ENCODE measurements around the gene ADAMTS2.

- TF ChIP-seq CTCF (IDR thresholded peaks at IDR 0.05), result no peak
- TF ChIP-seq POLR2A (IDR thresholded peaks at IDR 0.05), result no peak
These were observed 105.8 kb downstream of the ADAMTS2 start for GRCh38 chr5:179239256-179240135.

Data from lower leg skin (tissue), 3 donors.